PC-9 (cell line): ENCODE results near the gene POGLUT3.

Experiments used
- CTCF ChIP-seq: fragments of 200-600 bp; sonication (generic); conservative IDR thresholded peaks from 2 replicates; pipeline ENCODE4 v1.6.1; 2017; ENCODE audit warnings: mixed run types, antibody characterized with exemption, mild to moderate bottlenecking, moderate library complexity
- EZH2 ChIP-seq: fragments of 200-600 bp; sonication (generic); IDR thresholded peaks from 2 replicates; pipeline ENCODE4 v1.8.0; 2017; ENCODE audit warnings: antibody characterized with exemption, low read depth

GRCh38 chr11:108527382-108527781 is 29.2 kb upstream of the POGLUT3 start:
- no peak for TF ChIP-seq CTCF
- no peak for TF ChIP-seq EZH2
